HG02623 (cell line): ENCODE measurements around the gene SMIM34.
"Not testable (repeated sequence)": the region's sequence is repeated elsewhere in the genome, so short reads cannot be mapped to it uniquely, and the experiment has no call there.

ENCODE experiments used
- ATAC-seq: cut with Tn5 transposase; IDR thresholded peaks from one replicate; pipeline ENCODE4 v1.9.1; 2021; ENCODE audit warnings: moderate library complexity; ENCODE audit not compliant: unreplicated experiment

Gene SMIM34

GRCh38 chr21:34374940-34375618, 48.7 kb downstream of the SMIM34 start, which contains the start of gene SMIM11:
Gene SMIM11, plus strand, starts transcription at chr21:34375507. Its CDS starts 3,998 bp downstream, at chr21:34379505.
- peak; percentile 87 for ATAC-seq

- not testable (repeated sequence) for ATAC-seq
Measured at GRCh38 chr21:34374462-34374861, 49.3 kb downstream of the SMIM34 start.

- ATAC-seq, result no peak
Measured at GRCh38 chr21:34372321-34372720, 51.4 kb downstream of the SMIM34 start.

- ATAC-seq, result no peak
Measured at GRCh38 chr21:34369741-34370140, 54.0 kb downstream of the SMIM34 start.
